Mammary epithelial cell (primary cell): ENCODE results near the gene GRID1.

Experiments
- EZH2 ChIP-seq: IDR thresholded peaks from 2 replicates; pipeline ENCODE4 v1.6.1; 2012; ENCODE audit warnings: low read length, inconsistent platforms, borderline replicate concordance
- TF ChIP-seq, protein P1 (sequence below), 2 donors: IDR thresholded peaks in 1 of 2; conservative IDR thresholded peaks in 1 of 2; 2 replicates each; pipeline ENCODE4 v1.5.1; 2011 to 2012; ENCODE audit warnings: inconsistent platforms in 2 of 2, low read length in 2 of 2, mild to moderate bottlenecking in 2 of 2, control low read depth in 1 of 2, low read depth in 1 of 2; ENCODE audit not compliant: insufficient read depth in 1 of 2; ENCODE audit errors: extremely low read depth in 1 of 2

DNA sequence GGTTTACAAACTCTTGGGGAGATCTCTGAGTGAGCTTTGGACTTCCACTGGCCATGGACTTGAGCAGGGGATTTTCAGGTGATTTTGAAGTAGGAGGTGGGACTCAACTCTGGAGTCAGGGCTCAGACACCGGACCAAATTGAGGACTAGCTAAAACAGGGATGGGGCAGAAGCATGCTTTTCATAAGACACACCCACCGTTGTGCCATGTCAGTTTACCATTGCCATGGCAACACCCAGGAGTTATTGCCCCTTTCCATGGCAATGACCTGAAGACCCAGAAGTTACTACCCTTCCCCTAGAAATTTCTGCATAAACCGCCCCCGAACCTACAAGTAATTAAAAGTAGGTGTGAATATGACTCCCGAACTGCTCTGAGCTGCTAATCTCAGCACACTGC, 320.7 kb downstream of the GRID1 start:
- TF ChIP-seq, protein P1, sequence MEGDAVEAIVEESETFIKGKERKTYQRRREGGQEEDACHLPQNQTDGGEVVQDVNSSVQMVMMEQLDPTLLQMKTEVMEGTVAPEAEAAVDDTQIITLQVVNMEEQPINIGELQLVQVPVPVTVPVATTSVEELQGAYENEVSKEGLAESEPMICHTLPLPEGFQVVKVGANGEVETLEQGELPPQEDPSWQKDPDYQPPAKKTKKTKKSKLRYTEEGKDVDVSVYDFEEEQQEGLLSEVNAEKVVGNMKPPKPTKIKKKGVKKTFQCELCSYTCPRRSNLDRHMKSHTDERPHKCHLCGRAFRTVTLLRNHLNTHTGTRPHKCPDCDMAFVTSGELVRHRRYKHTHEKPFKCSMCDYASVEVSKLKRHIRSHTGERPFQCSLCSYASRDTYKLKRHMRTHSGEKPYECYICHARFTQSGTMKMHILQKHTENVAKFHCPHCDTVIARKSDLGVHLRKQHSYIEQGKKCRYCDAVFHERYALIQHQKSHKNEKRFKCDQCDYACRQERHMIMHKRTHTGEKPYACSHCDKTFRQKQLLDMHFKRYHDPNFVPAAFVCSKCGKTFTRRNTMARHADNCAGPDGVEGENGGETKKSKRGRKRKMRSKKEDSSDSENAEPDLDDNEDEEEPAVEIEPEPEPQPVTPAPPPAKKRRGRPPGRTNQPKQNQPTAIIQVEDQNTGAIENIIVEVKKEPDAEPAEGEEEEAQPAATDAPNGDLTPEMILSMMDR (conservative IDR thresholded peaks at IDR 0.05 in 1 of 2, IDR thresholded peaks at IDR 0.05 in 1 of 2; ENCODE audit: extremely low read depth in 1 of 2, insufficient read depth in 1 of 2, low read depth in 1 of 2, low read length in 2 of 2) = no peak
- TF ChIP-seq EZH2 = no peak
